Measurements from ENCODE around the gene ATXN7L1.

ATXN7L1 gene

GRCh38 chr7:105826143-105826542 is 50.3 kb downstream of the ATXN7L1 start:
- DNase-seq, result no peak

DNA sequence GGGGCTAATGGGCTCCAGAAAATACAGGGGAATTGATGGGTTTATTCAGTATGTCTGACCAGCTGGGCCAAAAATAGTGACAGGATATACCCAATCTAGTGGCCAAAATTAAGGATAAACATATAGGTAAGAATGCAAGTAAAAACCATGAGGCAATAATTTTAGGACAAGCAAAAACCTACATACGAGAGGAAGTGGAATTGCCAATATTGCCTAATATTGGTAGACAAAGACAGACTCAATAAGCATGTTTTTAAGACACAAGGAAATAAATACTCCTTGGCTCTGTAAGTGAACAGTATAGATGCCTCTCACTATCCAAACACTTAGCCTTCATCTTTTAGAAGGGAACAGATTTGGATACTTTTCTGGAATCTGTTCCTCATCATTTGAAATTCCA is 51.0 kb downstream of the ATXN7L1 start:
- no peak for DNase-seq

DNA sequence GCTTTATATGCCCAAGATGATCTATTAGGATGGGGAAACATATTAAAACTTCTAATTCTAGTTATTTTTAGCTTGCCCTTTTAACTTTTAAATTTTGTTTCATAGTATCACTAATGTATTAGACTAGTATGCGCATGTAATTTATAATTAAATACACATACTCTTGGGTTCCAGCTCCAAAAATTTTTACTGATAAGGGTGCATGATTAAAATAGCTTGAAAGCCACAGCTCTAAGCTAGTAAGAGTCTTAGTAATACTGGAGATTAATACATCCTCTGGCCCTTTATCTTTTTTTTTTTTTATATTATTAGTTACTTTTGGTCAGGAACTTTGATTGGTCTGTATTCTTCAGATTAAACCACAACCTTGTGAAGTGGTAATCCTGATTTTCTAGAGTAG is 53.6 kb downstream of the ATXN7L1 start:
- DNase-seq, result no peak

GRCh38 chr7:105821527-105821926 is 54.9 kb downstream of the ATXN7L1 start:
- DNase-seq, result no peak

DNA sequence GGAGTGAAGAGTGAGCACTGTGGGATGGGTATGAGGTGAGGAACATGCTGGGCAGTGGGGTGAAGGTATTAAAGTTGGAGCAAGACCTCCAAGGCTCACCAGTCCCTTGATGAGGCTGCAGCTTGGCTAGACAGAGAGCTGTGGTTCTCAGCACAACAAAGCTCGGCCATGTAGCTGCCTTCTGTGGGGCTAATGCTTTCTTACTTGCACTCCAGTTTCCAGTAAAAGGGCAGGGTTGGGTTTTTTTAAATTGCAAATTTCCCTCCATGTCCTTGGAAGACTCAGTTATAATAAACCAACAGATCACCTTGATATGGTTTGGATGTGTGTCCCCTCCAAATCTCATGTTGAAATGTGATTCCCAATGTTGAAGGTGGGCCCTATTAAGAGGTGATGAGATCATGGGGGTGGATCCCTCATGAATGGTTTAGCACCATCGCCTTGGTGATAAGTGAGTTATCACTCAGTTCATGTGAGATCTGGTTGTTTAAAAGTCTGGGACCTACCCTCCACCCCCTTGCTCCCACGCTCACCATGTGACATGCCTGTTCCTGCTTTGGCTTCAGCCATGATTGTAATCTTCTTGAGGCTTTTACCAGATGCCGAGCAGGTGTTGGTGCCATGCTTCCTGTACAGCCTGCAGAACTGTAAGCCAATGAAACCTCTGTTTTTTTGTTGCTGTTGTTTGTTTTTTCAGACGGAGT is 55.9 kb downstream of the ATXN7L1 start:
- DNase-seq, result no peak

- DNase-seq, result no peak
These were observed 56.8 kb downstream of the ATXN7L1 start for GRCh38 chr7:105819559-105819958.

- no peak for DNase-seq
These were observed 59.3 kb downstream of the ATXN7L1 start for GRCh38 chr7:105816954-105817615.

DNA sequence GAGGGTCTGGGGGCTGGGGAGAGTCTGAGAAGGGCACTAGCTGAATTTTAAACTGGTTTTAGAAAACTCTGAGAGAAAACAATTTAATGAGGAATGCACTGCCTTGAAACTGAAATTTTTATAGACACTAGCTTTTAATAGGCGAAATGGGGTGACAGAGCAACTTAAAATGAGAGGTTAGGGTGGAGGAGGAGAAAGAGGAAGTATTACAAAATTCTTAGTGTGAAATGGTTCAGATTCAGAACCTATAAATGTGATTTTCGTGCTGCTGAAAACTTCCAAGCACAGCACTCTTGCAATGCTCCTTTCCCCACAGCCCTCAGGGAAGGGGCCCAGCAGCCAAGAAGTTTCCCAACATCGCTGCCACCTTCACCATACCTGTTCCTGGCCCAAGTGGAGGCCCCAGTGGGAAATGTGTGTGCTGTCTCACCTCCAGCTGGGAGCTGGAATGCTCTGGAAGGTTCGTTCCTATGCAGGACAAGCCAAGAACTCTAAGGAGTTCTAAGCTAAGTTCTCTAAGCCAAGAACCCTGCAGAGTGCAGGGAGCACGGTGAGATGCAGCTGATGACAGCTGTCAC is 60.0 kb downstream of the ATXN7L1 start:
- no peak for DNase-seq

DNA sequence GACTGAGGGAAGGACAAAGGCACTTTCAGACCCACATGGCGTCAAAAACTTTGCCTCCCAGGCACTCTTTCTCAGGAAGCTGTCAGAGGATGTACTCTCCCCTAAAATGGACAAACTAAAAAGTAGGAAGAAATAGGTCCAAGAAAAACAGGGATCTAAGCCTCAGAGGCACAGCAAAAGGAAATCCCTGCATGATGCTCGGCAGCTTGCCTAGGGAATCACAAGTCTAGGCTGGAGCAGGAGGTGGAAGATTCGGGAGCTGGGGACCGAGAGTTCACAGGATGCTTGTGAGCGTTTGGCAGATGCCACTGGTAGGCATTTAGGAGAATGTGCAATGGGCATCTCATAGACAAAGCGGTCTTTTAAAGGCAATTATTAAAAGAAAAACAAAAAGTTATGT is 60.8 kb downstream of the ATXN7L1 start:
- DNase-seq, result no peak

- DNase-seq, result no peak
These were observed 61.9 kb downstream of the ATXN7L1 start for GRCh38 chr7:105814481-105814880.

- DNase-seq, result no peak
These were observed 65.1 kb downstream of the ATXN7L1 start for GRCh38 chr7:105811189-105811847.

DNA sequence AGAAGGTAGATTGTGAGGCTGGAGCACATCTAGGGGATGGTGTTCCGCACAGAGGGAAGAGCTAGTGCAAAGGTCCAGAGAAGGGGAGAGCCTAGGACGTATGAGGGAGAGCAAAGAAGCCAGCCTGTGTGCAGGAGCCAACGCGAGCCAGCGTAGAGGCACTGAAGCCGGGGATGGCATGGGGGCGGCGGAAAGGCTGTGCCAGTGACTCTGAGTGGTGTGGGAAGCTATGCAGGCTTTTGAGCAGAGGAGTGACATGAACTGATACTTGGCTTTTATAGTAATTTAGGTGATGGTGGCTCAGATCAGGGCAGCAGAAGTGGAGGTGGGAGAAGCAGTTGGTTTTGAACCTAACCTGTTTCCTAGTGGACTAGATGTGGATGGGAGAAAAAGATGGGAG is 65.8 kb downstream of the ATXN7L1 start:
- no peak for DNase-seq

DNA sequence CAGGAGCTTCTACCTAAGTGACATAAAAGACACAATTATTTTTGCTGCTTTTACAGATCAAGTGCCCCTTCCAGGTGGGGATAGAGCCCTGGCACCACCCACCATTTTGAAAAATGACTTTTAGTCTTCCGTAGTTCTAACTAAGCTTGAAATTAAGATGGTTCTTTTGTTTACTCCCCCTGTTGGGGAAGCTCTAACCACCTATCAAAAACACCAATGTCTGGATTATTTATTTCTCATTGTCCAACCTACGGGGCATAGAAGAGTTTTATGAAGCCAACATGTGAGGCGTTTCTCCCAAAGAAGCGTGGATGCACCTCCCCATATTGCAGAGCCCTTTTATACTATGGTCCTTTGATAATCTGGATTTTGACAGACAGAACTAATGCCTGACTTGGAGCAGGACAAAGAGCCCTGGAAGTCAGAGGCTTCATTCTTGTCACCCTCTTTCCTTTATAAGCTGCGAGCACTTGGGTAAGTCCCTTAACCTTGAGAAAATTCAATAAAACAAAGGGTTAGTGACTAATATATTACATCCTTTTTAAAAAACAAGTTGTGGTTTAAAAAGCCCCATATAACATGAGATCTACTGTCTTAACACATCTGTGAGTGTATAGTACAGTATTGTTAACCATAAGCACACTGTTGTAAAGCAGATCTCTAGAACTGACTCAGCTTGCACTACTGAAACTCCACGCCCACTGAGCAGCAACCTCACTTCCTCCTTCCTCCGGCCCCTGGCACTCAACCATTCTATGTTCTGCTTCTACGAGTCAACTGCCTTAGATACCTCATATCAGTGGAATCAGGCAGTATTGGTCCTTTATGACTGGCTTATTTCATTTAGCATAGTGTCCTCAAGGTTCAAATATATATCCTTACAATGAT is 67.5 kb downstream of the ATXN7L1 start:
- peak; percentile 19 for DNase-seq

DNA sequence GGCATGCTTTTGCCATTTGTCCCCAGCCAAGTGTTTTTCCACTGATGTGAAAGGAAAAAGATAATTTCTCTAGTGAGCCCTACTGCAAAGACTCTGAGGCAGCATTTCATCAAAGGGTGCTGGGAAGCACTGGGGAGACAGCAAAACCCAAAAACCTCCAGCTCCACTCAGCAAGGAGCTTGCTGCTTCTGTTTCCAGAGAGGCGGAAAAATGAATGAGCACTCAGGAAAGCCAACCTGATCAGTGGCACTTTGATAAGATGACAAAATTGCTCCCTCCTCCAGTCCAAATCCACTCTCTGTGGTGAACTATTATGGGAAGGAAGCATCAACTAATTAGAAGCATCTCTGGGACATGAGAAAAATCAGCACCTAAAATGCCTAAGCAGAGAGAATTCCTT is 68.2 kb downstream of the ATXN7L1 start:
- DNase-seq, result no peak

DNA sequence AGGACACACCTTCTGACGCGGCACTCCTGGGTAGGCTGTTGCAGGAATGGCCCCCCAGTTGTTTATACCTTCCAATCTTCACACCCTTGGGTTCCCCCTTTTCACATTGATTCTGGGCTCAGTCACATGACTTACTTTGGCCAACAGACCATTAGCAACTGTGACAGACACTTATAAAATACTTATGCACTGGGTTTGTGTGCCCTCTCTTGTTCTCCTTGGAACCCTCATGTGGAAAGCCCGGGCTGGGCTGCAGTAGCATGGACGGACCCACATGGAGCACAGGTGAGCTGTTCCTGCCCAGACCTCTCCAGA is 69.0 kb downstream of the ATXN7L1 start:
- DNase-seq, result no peak

DNA sequence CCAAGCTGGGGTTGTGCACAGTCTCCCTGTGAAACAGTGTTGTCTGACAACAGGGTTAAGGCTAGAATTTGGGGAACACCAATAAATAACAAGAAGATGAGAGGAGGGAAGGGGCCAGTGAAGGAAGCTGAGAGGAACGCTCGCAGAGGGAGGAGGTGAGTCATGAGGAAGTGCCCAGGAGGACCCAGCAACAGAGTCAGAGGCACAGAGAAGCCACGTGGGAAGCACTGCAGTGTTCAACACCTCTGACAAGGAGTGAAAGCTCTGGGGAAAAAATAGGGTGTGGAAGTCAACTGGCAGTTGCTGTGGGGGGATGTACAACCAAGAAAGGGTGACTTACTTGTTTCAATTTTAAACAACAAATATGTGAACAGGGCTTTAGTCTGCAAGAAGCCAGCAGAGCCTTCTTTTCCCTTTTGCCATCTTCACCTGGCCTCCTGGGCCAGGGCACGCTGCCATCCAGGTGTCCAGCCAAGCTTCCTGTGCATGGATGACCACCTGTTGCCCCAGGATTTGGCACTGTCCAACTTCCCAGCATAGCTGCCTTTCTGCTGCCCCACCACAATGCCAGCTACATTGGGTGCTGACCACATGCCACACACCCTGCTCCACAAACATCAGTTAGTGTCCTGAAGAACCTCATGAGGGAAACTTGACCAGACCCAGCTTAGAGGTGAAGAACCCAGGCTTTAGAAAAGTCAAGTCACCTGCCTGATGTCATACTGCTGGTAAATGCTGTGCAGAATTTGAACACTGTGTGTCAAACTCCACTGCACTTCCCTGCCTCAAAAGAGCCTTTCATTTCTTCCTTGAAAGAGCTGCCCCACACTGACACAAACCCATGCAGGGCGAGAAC is 69.6 kb downstream of the ATXN7L1 start:
- DNase-seq, result no peak

DNA sequence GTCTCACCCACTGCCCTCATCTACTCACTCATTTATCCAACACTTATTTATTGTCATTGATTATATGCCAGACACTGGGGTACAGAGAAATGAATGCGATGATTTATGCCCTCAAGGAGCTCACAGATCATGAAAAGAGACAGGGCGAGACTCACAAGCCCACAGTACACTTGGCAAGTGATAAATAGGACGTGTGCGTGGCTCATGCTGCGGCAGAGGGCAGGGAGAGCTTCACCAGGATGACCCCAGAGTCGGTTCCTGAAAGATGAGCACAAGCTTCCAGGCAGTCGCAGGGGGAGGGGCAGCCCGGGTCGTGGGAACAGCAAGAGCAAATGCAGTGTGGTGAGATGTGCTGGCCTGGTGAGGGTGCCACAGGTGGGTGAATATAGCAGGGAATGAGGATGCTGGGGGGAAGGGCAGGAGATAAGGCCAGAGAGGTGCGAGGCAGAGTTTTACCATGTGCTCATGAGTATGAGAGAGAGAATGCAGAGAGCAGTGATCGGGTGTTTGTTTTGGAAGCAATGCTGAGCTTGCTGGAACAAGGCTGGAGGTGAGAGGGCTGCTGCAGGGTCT is 70.9 kb downstream of the ATXN7L1 start:
- DNase-seq, result no peak

- no peak for DNase-seq
These were observed 73.0 kb downstream of the ATXN7L1 start for GRCh38 chr7:105803429-105803736.

DNA sequence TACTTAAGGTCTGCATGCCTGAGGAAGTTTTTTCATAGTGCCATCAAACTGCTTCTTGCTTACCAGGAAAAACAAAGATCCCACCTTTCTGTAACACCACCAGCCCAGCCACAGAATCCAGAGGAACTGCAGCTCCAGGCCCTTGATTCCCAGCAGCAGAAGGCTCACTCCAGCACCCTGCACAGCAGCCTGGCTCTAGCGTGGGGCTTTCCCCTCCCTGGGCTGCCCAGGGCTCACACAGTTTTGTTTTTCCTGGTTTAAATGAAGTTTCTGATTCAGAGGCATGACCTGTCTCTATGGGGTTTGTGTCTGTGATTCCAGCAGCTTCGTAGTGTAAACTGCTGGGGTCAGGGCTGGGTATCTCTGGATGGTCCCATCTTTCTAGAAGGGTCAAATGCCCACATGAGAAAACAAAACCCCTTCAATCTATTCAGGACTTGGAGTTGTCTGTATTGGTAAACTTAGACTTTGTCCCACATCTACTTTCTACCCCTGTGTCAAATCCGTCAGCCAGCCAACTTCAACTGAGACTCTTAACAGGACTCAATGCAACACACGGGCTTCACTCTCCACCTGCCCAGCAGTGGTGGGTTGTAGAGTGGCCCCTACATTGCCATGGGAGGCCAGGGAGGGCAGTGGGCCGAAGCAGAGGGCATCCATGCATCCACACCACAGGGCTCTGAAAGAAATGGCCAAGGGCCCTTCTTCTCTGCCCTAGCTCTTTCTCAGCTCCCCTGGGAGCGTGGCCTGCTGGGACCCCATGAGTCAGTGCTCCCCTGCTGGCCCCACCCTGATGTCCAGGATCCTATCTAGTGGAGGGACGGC is 73.6 kb downstream of the ATXN7L1 start:
- no peak for DNase-seq

DNA sequence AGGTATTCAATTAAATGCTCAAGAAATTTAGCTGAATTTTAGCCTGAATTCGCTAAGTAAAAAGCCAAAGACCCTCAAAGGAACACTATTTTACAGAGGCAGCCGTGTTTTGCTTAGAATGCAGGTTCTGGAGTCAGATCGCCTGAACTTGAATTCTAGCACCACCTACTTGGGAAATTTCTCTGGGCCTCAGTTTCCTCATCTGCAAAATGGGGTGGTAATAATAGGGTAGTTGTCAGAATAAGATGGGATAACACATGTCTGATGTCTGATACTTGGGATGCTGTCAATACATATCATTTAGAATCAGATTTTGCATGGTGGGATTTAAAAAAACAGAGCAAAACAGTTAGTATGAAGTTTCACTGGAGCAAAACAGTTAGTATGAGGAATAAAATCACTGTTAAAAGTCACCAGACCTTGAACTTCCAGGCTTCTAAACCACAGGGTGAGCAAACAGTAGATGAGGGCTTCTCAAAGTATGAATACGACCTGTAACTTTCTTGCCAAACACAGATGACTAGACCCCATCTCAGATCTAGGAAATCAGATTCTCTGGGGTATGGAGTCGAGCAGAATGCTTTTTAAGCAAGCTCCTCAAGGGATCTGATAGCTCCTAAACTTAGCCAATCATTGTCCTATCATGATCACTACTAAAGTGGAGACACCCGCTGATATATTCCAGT is 75.4 kb downstream of the ATXN7L1 start:
- DNase-seq, result no peak

All from T-helper 9 cell (primary cell).